K562 (cell line): ENCODE results near the gene TDRKH. TPM values are rescaled to one million over a fixed set of nuclear protein-coding genes. Genes with fewer than 3 reads are reported as not detected.

Source experiments
- ATAC-seq: fragments of 200-7000 bp; cut with Tn5 transposase; 3 replicates; pipeline ENCODE4 v1.9.1; 2020; ENCODE audit warnings: moderate library complexity
- BruUV-seq: library from RNA; stranded (reverse); fragments of 400-500 nt; replicated peaks from 2 replicates; lab custom pipeline; 2021; lab: Mats Ljungman, UMichigan
- CTCF ChIA-PET: fragments of 300-600 bp; formaldehyde crosslinking; extraction: SDS; loops from one replicate; lab custom pipeline; 2021; ENCODE audit warnings: low intra/inter-chr PET ratio; lab: Yijun Ruan, JAX
- POLR2A ChIA-PET: fragments of 300-600, 350-650 bp; sonication (Branson Sonifier 250); formaldehyde crosslinking; extraction: SDS; loops from one replicate; lab custom pipeline; 2021; ENCODE audit warnings: antibody characterized with exemption, inconsistent platforms; lab: Yijun Ruan, JAX
- DNase-seq, 4 experiments: peaks; one replicate each; pipeline versions ENCODE4 v3.0.0 to v3.0.0-alpha.2; 2011 to 2018; ENCODE audit warnings: low spot score in 3 of 4, mixed read lengths in 3 of 4; ENCODE audit errors: extremely low read depth in 1 of 4
- FAIRE-seq: peaks from 2 replicates; lab custom pipeline; 2011; peaks lifted over from hg19 to GRCh38; lab: Jason Lieb, UNC
- H2AFZ ChIP-seq: 2 replicates; pipeline ENCODE4 v1.6.0; 2011; ENCODE audit warnings: low read depth, low read length, control low read depth, inconsistent platforms
- H3K27ac ChIP-seq: fragments of 200-600 bp; 3 replicates; pipeline ENCODE4 v1.8.0; 2011; ENCODE audit warnings: low read depth, mild to moderate bottlenecking, control low read depth, inconsistent platforms, low read length, moderate library complexity, mixed read lengths; ENCODE audit errors: extremely low read depth
- H3K27me3 ChIP-seq, 2 experiments: fragments of 300-600 bp in 1 of 2; 2 replicates in 1 of 2; 3 replicates in 1 of 2; pipeline versions ENCODE4 v1.6.0 to v1.8.0; 2011; ENCODE audit warnings: inconsistent platforms in 2 of 2, low read length in 2 of 2, mild to moderate bottlenecking in 1 of 2, mixed read lengths in 1 of 2, moderate library complexity in 1 of 2; ENCODE audit not compliant: control insufficient read depth in 2 of 2, insufficient read depth in 2 of 2
- H3K36me3 ChIP-seq: fragments of 300-600 bp; 3 replicates; pipeline ENCODE4 v1.8.0; 2011; ENCODE audit warnings: mild to moderate bottlenecking, low read length, inconsistent platforms; ENCODE audit not compliant: control insufficient read depth, insufficient read depth
- H3K4me1 ChIP-seq, 2 experiments: fragments of 200-600 bp in 1 of 2; replicated peaks in 1 of 2; 2 replicates in 1 of 2; 3 replicates in 1 of 2; pipeline versions ENCODE4 v1.5.1 to v1.8.0; 2011; ENCODE audit warnings: inconsistent platforms in 2 of 2, low read length in 2 of 2, mild to moderate bottlenecking in 1 of 2, mixed read lengths in 1 of 2, moderate library complexity in 1 of 2; ENCODE audit not compliant: control insufficient read depth in 2 of 2, insufficient read depth in 2 of 2
- H3K4me2 ChIP-seq: 2 replicates; pipeline ENCODE4 v1.6.1; 2011; ENCODE audit warnings: low read length, control low read depth, inconsistent platforms, mixed read lengths; ENCODE audit not compliant: insufficient read depth
- H3K4me3 ChIP-seq: fragments of 200-600 bp; sonication (generic), shearing (Covaris generic); 2 replicates; pipeline ENCODE4 v1.5.1; 2016; ENCODE audit warnings: control low read depth, inconsistent platforms
- H3K79me2 ChIP-seq: fragments of 200-600 bp; 3 replicates; pipeline ENCODE4 v1.8.0; 2011; ENCODE audit warnings: low read length, inconsistent platforms; ENCODE audit not compliant: control insufficient read depth, insufficient read depth
- H3K9ac ChIP-seq, 2 experiments: 2 replicates each; pipeline versions ENCODE4 v1.6.0 to v1.6.1; 2011; ENCODE audit warnings: low read depth in 2 of 2, low read length in 2 of 2, control low read depth in 1 of 2, inconsistent platforms in 1 of 2, mild to moderate bottlenecking in 1 of 2, mixed read lengths in 1 of 2; ENCODE audit not compliant: insufficient read depth in 1 of 2
- H3K9me1 ChIP-seq: one replicate; pipeline ENCODE4 v1.6.0; 2011; ENCODE audit warnings: inconsistent platforms, mild to moderate bottlenecking, low read length, moderate library complexity; ENCODE audit not compliant: control insufficient read depth, insufficient read depth
- H3K9me3 ChIP-seq: replicated peaks from 2 replicates; pipeline ENCODE4 v1.5.1; 2011; ENCODE audit warnings: low read depth, low read length, inconsistent platforms; ENCODE audit not compliant: control insufficient read depth, insufficient read depth
- H4K20me1 ChIP-seq: replicated peaks from 2 replicates; pipeline ENCODE4 v1.6.1; 2011; ENCODE audit warnings: low read length, inconsistent platforms, mixed read lengths; ENCODE audit not compliant: control insufficient read depth, insufficient read depth
- ARNT ChIP-seq, 2 experiments: fragments of 450-650 bp; IDR thresholded peaks; 2 replicates each; pipeline ENCODE4 v1.6.1; 2016; ENCODE audit warnings: mild to moderate bottlenecking in 1 of 2
- CHD2 ChIP-seq: IDR thresholded peaks from 2 replicates; pipeline ENCODE4 v1.6.1; 2011; ENCODE audit warnings: low read depth, low read length
- EP400 ChIP-seq: fragments of 450-650 bp; IDR thresholded peaks from 2 replicates; pipeline ENCODE4 v1.6.1; 2017; ENCODE audit warnings: antibody characterized with exemption, mild to moderate bottlenecking, moderate library complexity
- FIP1L1 ChIP-seq: fragments of 200-400 bp; formaldehyde crosslinking; IDR thresholded peaks from 2 replicates; pipeline ENCODE4 v1.6.1; 2018; ENCODE audit warnings: mild to moderate bottlenecking, low read depth, low read length; ENCODE audit not compliant: poor library complexity, severe bottlenecking
- HIVEP1 ChIP-seq: fragments of 250-450 bp; sonication (Bioruptor Pico); IDR thresholded peaks from 2 replicates; pipeline ENCODE4 v1.4.0; 2020; ENCODE audit warnings: mild to moderate bottlenecking
- SMC3 ChIP-seq: conservative IDR thresholded peaks from 2 replicates; pipeline ENCODE4 v1.6.1; 2011; ENCODE audit warnings: low read depth, low read length, improper control_type of control experiment; ENCODE audit not compliant: insufficient read depth
- TAF1 ChIP-seq: IDR thresholded peaks from 2 replicates; pipeline ENCODE4 v1.6.1; 2011; ENCODE audit warnings: mild to moderate bottlenecking, low read length, moderate library complexity; ENCODE audit not compliant: insufficient read depth, control insufficient read depth, severe bottlenecking; ENCODE audit errors: extremely low read depth
- TAF9B ChIP-seq: fragments of 450-650 bp; IDR thresholded peaks from 2 replicates; pipeline ENCODE4 v1.6.1; 2018; ENCODE audit warnings: mild to moderate bottlenecking; ENCODE audit not compliant: partially characterized antibody
- ZNF146 ChIP-seq: IDR thresholded peaks from one replicate; pipeline ENCODE4 v1.6.1; 2018; ENCODE audit warnings: missing compliant biosample characterization; ENCODE audit not compliant: unreplicated experiment
- ZNF175 ChIP-seq: fragments of 200-800 bp; sonication (Bioruptor generic); IDR thresholded peaks from 2 replicates; pipeline ENCODE4 v1.6.1; 2016; ENCODE audit warnings: low read depth, mild to moderate bottlenecking, missing genetic modification characterization, missing compliant biosample characterization
- ZNF23 ChIP-seq: fragments of 250-450 bp; sonication (Bioruptor Pico); IDR thresholded peaks from 2 replicates; pipeline ENCODE4 v1.4.0; 2020; ENCODE audit warnings: mild to moderate bottlenecking
- WGBS: fragments of 100-300 bp; shearing (Covaris generic); methylation state at CpG from one replicate; pipeline ENCODE4 v1.1.6; 2016; ENCODE audit warnings: low coverage, mixed read lengths; ENCODE audit not compliant: insufficient coverage; ENCODE audit errors: missing lambda C conversion rate; 5-methylcytosine and 5-hydroxymethylcytosine counted together
- in situ Hi-C: fragments of 300-500 bp; cut with MboI; formaldehyde crosslinking; loops from 4 replicates; pipeline ENCODE4 v1.15.0; 2018; ENCODE audit warnings: inconsistent platforms, mixed read lengths
- intact Hi-C: fragments of 100-400 bp; cut with micrococcal nuclease; formaldehyde crosslinking; loops from 2 replicates; pipeline ENCODE4 v1.14.2; 2022
- polyA plus RNA-seq, 8 experiments: library from polyadenylated mRNA; depleted of rRNA in 4 of 8; stranded (reverse) in 5 of 8; unstranded in 3 of 8; fragments of >200 nt; fragmentation: Nextera tagmentation in 2 of 8; fragmentation: Illumina TruSeq in 1 of 8; extraction: Ambion mirVana in 2 of 8; extraction: Trizol in 1 of 8; gene quantifications; 2 replicates each; pipeline versions ENCODE4 v1.2.1 to v1.2.3, GENCODE V29; 2011 to 2014; ENCODE audit warnings: inconsistent platforms in 1 of 8, missing spikeins in 1 of 8
- total RNA-seq, 7 experiments: library from RNA; depleted of rRNA in 6 of 7; stranded (reverse); fragments of >200 nt in 6 of 7; fragmentation: Illumina TruSeq in 2 of 7; extraction: Trizol in 2 of 7; gene quantifications; 2 replicates each; pipeline versions ENCODE4 v1.2.1 to v1.2.3, GENCODE V29; 2011 to 2021; ENCODE audit warnings: low replicate concordance in 1 of 7
- TF ChIP-seq, protein P1 (sequence below): sonication (generic); formaldehyde crosslinking; IDR thresholded peaks from 2 replicates; pipeline ENCODE4 v1.8.1; 2023; ENCODE audit warnings: mild to moderate bottlenecking, missing genetic modification reagents

The TDRKH gene
- total and polyA plus RNA-seq, 9 of the 15 experiments (the other 6 are each of a cell fraction or from before 2014, with no cell fraction given), result 4.3 to 21.3 (median 8.4) TPM

DNA sequence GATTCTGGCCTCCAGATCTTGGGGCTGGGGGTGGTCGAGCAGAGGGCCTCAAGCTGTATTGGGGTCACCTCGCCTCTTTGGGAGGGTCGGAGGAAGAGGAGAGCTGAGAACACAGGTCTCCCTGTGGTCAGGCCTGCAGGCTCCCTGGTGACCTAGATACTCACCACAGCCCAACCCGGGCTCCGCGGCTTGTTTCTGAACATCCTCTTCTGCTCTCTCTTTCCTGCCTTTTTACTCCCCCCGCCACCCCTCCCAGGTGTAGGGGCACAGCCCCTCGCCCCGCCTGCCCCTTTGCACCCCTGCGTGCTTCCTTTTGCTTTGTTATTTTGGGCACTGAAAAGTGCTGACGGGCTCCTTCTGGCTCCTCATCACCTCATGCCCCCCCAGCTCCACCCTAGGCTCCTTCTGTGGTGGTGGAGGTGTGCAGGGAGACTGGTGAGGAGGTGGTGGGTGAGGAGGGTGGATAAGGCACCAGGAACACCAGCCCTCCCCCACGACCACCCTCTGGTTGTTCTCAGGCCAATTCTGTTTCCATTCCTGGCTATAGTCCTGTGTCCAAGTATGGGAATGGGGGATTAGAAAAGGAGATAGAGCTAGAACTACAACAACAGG is 25.5 kb upstream of the TDRKH start:
- in situ Hi-C loops, result no loop called here
- H3K36me3 ChIP-seq, result no peaks in the 10 kb centered on the region
- H3K27ac ChIP-seq, result no peak overlapping the region
- peaks cover 71 to 85% of the 10 kb centered on the region in 2 experiments for H3K27me3 ChIP-seq
- H2AFZ ChIP-seq, result no peak overlapping the region
- no peak overlapping the region for H3K4me2 ChIP-seq
- no peak for ATAC-seq
- no peaks in the 10 kb centered on the region for H3K79me2 ChIP-seq
- TF ChIP-seq ZNF175 (CRISPR knock-in tag), result no peak
- no peak for TF ChIP-seq CHD2
- no peak for TF ChIP-seq TAF1
- no peak for TF ChIP-seq SMC3
- TF ChIP-seq FIP1L1, result no peak
- TF ChIP-seq, protein P1, sequence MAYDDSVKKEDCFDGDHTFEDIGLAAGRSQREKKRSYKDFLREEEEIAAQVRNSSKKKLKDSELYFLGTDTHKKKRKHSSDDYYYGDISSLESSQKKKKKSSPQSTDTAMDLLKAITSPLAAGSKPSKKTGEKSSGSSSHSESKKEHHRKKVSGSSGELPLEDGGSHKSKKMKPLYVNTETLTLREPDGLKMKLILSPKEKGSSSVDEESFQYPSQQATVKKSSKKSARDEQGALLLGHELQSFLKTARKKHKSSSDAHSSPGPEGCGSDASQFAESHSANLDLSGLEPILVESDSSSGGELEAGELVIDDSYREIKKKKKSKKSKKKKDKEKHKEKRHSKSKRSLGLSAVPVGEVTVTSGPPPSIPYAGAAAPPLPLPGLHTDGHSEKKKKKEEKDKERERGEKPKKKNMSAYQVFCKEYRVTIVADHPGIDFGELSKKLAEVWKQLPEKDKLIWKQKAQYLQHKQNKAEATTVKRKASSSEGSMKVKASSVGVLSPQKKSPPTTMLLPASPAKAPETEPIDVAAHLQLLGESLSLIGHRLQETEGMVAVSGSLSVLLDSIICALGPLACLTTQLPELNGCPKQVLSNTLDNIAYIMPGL (CRISPR knock-in tag), result no peak
- no peak for TF ChIP-seq EP400
- no peak for TF ChIP-seq ZNF23 (CRISPR knock-in tag)
- TF ChIP-seq TAF9B, result no peak
- TF ChIP-seq ARNT (IDR thresholded peaks at IDR 0.05), result no peak
- no peak for TF ChIP-seq ZNF146 (CRISPR knock-in tag)
- no peak for TF ChIP-seq HIVEP1
- TF ChIP-seq, all 486 proteins: peak for 0
- Histone ChIP-seq H3K4me3 (no peak overlapping the region), H3K4me1 (no peaks in the 10 kb centered on the region), H3K9ac (no peak overlapping the region), H3K9me1 (no peaks in the 10 kb centered on the region), H3K9me3 (no peaks in the 10 kb centered on the region), H4K20me1 (peaks cover 10% of the 10 kb centered on the region; the same call in 1 of the 2 replicates)
- no peak for FAIRE-seq
- 2% methylated on average over 11 of the region's 12 CpGs for WGBS
- intact Hi-C loops, result no loop called here
- no peak for DNase-seq
- CTCF ChIA-PET, result no interaction called here
- BruUV-seq, result no TSS peak
- POLR2A ChIA-PET, result no interaction called here
